Right lobe of liver (tissue), 6 donors: ENCODE data around the gene DLG2. TPM values are rescaled to one million over a fixed set of nuclear protein-coding genes. Genes with fewer than 3 reads are reported as not detected.

Experiments used
- ATAC-seq, 4 donors: fragments of 200-7000 bp; cut with Tn5 transposase; one replicate each; pipeline ENCODE4 v1.9.1; 2020; ENCODE audit warnings: mild to moderate bottlenecking in 4 of 4, moderate library complexity in 4 of 4
- DNase-seq, 3 donors: peaks; one replicate each; pipeline ENCODE4 v3.0.0-alpha.2; 2020
- H3K27ac ChIP-seq, 3 donors: fragments of 200-600 bp; one replicate each; pipeline ENCODE4 v1.8.0; 2022
- H3K27me3 ChIP-seq, 2 donors: fragments of 200-600 bp; one replicate each; pipeline ENCODE4 v1.8.0; 2022
- H3K36me3 ChIP-seq, 4 donors: fragments of 200-600 bp; sonication (generic) in 1 of 4; one replicate each; pipeline versions ENCODE4 v1.5.1 to v1.8.0; 2017 to 2022; ENCODE audit warnings: control low read depth in 1 of 4
- H3K4me1 ChIP-seq, 4 donors: fragments of 200-600 bp; sonication (generic) in 1 of 4; one replicate each; pipeline versions ENCODE4 v1.5.1 to v1.8.0; 2017 to 2022; ENCODE audit warnings: control low read depth in 1 of 4
- H3K4me3 ChIP-seq, 3 donors: fragments of 200-600 bp; one replicate each; pipeline ENCODE4 v1.8.0; 2022
- H3K9me3 ChIP-seq, 4 donors: fragments of 200-600 bp; sonication (generic) in 1 of 4; one replicate each; pipeline versions ENCODE4 v1.5.1 to v1.8.0; 2017 to 2022; ENCODE audit warnings: control low read depth in 1 of 4
- CTCF ChIP-seq, 4 donors: fragments of 200-600 bp in 3 of 4; fragments of 450-650 bp in 1 of 4; IDR thresholded peaks; one replicate each; pipeline versions ENCODE4 v1.5.1 to v1.8.0; 2016 to 2022; ENCODE audit warnings: antibody characterized with exemption in 4 of 4, mild to moderate bottlenecking in 2 of 4
- POLR2A ChIP-seq: fragments of 450-650 bp; IDR thresholded peaks from one replicate; pipeline ENCODE4 v1.6.1; 2017; ENCODE audit warnings: antibody characterized with exemption, mild to moderate bottlenecking
- WGBS: methylation state at CpG from one replicate; pipeline ENCODE4 v1.1.6; 2018; ENCODE audit warnings: low coverage, low lambda C conversion rate; ENCODE audit not compliant: insufficient coverage; ENCODE audit errors: missing lambda C conversion rate; 5-methylcytosine and 5-hydroxymethylcytosine counted together
- intact Hi-C, 2 donors: fragments of 100-400 bp; cut with DNase I; formaldehyde crosslinking; loops; one replicate each; pipeline versions ENCODE4 v1.11.2 to v1.14.1; 2022
- total RNA-seq, 6 experiments: library from RNA; depleted of rRNA in 2 of 6; stranded (reverse); fragments of >200 nt in 2 of 6; fragmentation: NEBNext Ultra II Directional in 3 of 6; extraction: Animal tissue kit (Norgen Biotek cat#: 25700) in 3 of 6; gene quantifications; one replicate each; pipeline versions ENCODE4 v1.1.0 to v1.2.4, GENCODE V29; 2016 to 2023
- donor health status: DM: no; HTN: yes; CAD: no.
- donor health status: DM: no; HTN: no; CAD: no.
- donor health status: DM: no; HTN: no; CAD: no.
- donor health status: DM: no; HTN: yes; CAD: no.
- donor health status: DM: no; HTN: yes; CAD: no.

DLG2 gene
- total RNA-seq, 6 experiments from 2014 or later = 1.2 to 6.4 (median 2.5) TPM

- Histone ChIP-seq H3K9me3 (no peaks in the 10 kb centered on the region), H3K4me3 (no peak overlapping the region), H3K27ac (no peak overlapping the region), H3K36me3 (no peaks in the 10 kb centered on the region), H3K27me3 (no peaks in the 10 kb centered on the region), H3K4me1 (no peaks in the 10 kb centered on the region)
- ATAC-seq (no peak), DNase-seq (no peak)
- TF ChIP-seq POLR2A (no peak), CTCF (IDR thresholded peaks at IDR 0.05) (no peak)
- WGBS = 27% methylated on average over 2 of the region's 2 CpGs
- intact Hi-C loops = no loop called here
These were observed 232.9 kb downstream of the DLG2 start for GRCh38 chr11:85394283-85394682.

GRCh38 chr11:85391141-85391540 is 236.0 kb downstream of the DLG2 start:
- 42% methylated on average over 1 of the region's 1 CpG for WGBS
- no peak for TF ChIP-seq POLR2A
- TF ChIP-seq CTCF (IDR thresholded peaks at IDR 0.05) = no peak
- Histone ChIP-seq H3K9me3 (no peaks in the 10 kb centered on the region), H3K27me3 (no peaks in the 10 kb centered on the region), H3K4me1 (no peaks in the 10 kb centered on the region), H3K4me3 (no peak overlapping the region), H3K27ac (no peak overlapping the region), H3K36me3 (no peaks in the 10 kb centered on the region)
- intact Hi-C loops = no loop called here
- DNase-seq = no peak
- no peak for ATAC-seq

GRCh38 chr11:85385547-85385946 is 241.6 kb downstream of the DLG2 start:
- no peak overlapping the region for H3K27ac ChIP-seq
- intact Hi-C loops = no loop called here
- no peak overlapping the region for H3K4me3 ChIP-seq
- H3K4me1 ChIP-seq = no peaks in the 10 kb centered on the region
- no peaks in the 10 kb centered on the region for H3K36me3 ChIP-seq
- H3K27me3 ChIP-seq = no peaks in the 10 kb centered on the region
- TF ChIP-seq POLR2A (no peak), CTCF (IDR thresholded peaks at IDR 0.05) (no peak)
- ATAC-seq (no peak), DNase-seq (no peak)
- peaks cover 0 to 5% (median 0%) of the 10 kb centered on the region in 4 donors for H3K9me3 ChIP-seq

- WGBS = 30% methylated on average over 1 of the region's 1 CpG
- intact Hi-C loops = no loop called here
- no peaks in the 10 kb centered on the region for H3K36me3 ChIP-seq
- no peaks in the 10 kb centered on the region for H3K4me1 ChIP-seq
- H3K4me3 ChIP-seq = no peak overlapping the region
- peaks cover 0 to 5% (median 0%) of the 10 kb centered on the region in 4 donors for H3K9me3 ChIP-seq
- H3K27ac ChIP-seq = no peak overlapping the region
- ATAC-seq = no peak
- DNase-seq = no peak
- no peaks in the 10 kb centered on the region for H3K27me3 ChIP-seq
- TF ChIP-seq POLR2A (no peak), CTCF (IDR thresholded peaks at IDR 0.05) (no peak)
These were observed 242.0 kb downstream of the DLG2 start for GRCh38 chr11:85385111-85385510.

GRCh38 chr11:85379066-85379465 is 248.1 kb downstream of the DLG2 start:
- no peak for ATAC-seq
- intact Hi-C loops = no loop called here
- Histone ChIP-seq H3K4me3 (no peak overlapping the region), H3K27ac (no peak overlapping the region), H3K36me3 (no peaks in the 10 kb centered on the region), H3K27me3 (no peaks in the 10 kb centered on the region), H3K4me1 (no peaks in the 10 kb centered on the region), H3K9me3 (peaks cover 0 to 5% (median 0%) of the 10 kb centered on the region in 4 donors)
- DNase-seq = no peak
- 66% methylated on average over 2 of the region's 2 CpGs for WGBS
- TF ChIP-seq POLR2A (no peak), CTCF (IDR thresholded peaks at IDR 0.05) (no peak)
